NCI-H2227 treated with DMSO at 0.1 percent for 48 hours (cell line): Measurements from ENCODE around the gene FGFR3.

Experiments
- DNase-seq: peaks from one replicate; lab custom pipeline; 2025; lab: John Stamatoyannopoulos, UW

Gene FGFR3

GRCh38 chr4:1756893-1757779 lies 36.0 kb upstream of the FGFR3 start:
- DNase-seq, result no peak

GRCh38 chr4:1757836-1758235 lies 35.3 kb upstream of the FGFR3 start:
- no peak for DNase-seq

- DNase-seq, result no peak
These were observed 34.6 kb upstream of the FGFR3 start for GRCh38 chr4:1758306-1759121.

- no peak for DNase-seq
These were observed 33.8 kb upstream of the FGFR3 start for GRCh38 chr4:1759170-1759817.

- no peak for DNase-seq
These were observed 33.3 kb upstream of the FGFR3 start for GRCh38 chr4:1759818-1760223.

- no peak for DNase-seq
These were observed 32.5 kb upstream of the FGFR3 start for GRCh38 chr4:1760521-1761071.

- no peak for DNase-seq
These were observed 31.9 kb upstream of the FGFR3 start for GRCh38 chr4:1761130-1761689.

- DNase-seq, result no peak
These were observed 30.7 kb upstream of the FGFR3 start for GRCh38 chr4:1762264-1763010.

GRCh38 chr4:1763070-1763549 lies 30.0 kb upstream of the FGFR3 start:
- no peak for DNase-seq

GRCh38 chr4:1763550-1764080 lies 29.5 kb upstream of the FGFR3 start:
- no peak for DNase-seq

- no peak for DNase-seq
These were observed 28.4 kb upstream of the FGFR3 start for GRCh38 chr4:1764670-1765069.

- DNase-seq, result no peak
These were observed 27.6 kb upstream of the FGFR3 start for GRCh38 chr4:1765409-1766072.

GRCh38 chr4:1766106-1767060 lies 26.7 kb upstream of the FGFR3 start:
- DNase-seq, result no peak

GRCh38 chr4:1767061-1767769 lies 25.9 kb upstream of the FGFR3 start:
- DNase-seq, result no peak

- DNase-seq, result no peak
These were observed 25.2 kb upstream of the FGFR3 start for GRCh38 chr4:1767770-1768366.

GRCh38 chr4:1768367-1769034 lies 24.6 kb upstream of the FGFR3 start:
- DNase-seq, result no peak

- DNase-seq, result no peak
These were observed 23.4 kb upstream of the FGFR3 start for GRCh38 chr4:1769692-1770091.
